ENCODE results near the gene SDCCAG8.

SDCCAG8 gene

GRCh38 chr1:243286409-243287122 is 30.7 kb downstream of the SDCCAG8 start:
- no peak for DNase-seq
- TF ChIP-seq GATA1 (IDR thresholded peaks at IDR 0.05; ENCODE audit: low read depth, low read length) (no peak), POLR2A (IDR thresholded peaks at IDR 0.05; ENCODE audit: low read length) (no peak)

DNA sequence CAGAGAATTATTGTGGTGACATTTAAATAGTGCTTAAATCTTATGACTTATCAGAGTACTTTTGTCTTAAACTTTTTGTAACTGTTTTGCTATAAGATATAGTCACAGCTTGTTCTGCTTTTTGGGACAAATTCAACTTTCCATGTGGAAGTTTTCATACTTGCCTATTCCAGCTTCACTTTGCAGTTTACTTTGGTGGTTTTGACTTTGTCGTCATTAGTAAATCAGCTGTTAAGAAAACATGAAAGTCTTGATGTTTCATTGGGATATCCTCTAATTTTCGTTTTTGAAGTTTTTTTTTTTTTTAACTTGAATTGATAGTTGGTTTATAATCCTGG is 31.3 kb downstream of the SDCCAG8 start:
- TF ChIP-seq GATA1 (IDR thresholded peaks at IDR 0.05; ENCODE audit: low read depth, low read length): no peak
- no peak for TF ChIP-seq POLR2A (IDR thresholded peaks at IDR 0.05; ENCODE audit: low read length)
- DNase-seq: no peak

DNA sequence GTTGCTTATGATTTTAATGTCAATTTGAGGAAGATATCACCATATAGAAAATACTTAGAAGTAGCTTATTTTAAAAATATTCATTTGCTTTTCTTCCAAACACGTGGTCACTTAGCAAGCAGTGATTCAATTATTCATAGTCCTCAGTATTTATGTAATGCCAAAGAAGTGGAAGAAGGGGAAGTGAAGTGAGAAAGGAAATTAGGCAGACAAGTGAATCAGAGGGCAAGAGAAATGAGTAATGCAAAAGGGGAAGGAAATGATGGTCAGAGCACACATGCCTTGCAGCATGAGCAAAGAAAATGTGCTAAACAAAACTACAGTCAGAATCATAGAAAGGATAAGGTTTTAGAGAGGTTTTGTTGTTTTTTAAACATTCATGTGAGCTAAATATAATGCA is 31.8 kb downstream of the SDCCAG8 start:
- DNase-seq: no peak
- TF ChIP-seq GATA1 (IDR thresholded peaks at IDR 0.05; ENCODE audit: low read depth, low read length) (no peak), POLR2A (IDR thresholded peaks at IDR 0.05; ENCODE audit: low read length) (no peak)

- TF ChIP-seq GATA1 (IDR thresholded peaks at IDR 0.05; ENCODE audit: low read depth, low read length) (no peak), POLR2A (IDR thresholded peaks at IDR 0.05; ENCODE audit: low read length) (no peak)
- no peak for DNase-seq
These were observed 32.2 kb downstream of the SDCCAG8 start for GRCh38 chr1:243288062-243288461.

DNA sequence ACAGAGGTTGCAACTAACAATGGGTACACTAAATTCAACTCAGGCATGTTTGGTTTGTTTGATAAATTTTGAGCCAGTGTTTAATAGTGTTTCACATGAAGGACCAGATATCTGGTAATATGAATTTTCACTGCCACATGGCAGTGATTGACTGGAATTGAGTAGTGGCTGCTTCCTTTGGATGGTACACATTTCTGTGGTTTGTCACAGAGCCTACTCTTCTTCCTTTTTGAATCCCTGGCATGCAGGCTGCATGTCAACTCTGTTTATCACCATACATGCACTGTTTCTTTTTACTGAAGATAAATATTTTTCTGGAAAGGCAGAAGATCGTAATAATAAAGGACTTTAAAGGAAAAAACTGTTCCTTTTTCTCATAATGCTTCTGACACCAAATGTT is 35.5 kb downstream of the SDCCAG8 start:
- TF ChIP-seq GATA1 (IDR thresholded peaks at IDR 0.05; ENCODE audit: low read depth, low read length) (no peak), POLR2A (IDR thresholded peaks at IDR 0.05; ENCODE audit: low read length) (no peak)
- DNase-seq: no peak

DNA sequence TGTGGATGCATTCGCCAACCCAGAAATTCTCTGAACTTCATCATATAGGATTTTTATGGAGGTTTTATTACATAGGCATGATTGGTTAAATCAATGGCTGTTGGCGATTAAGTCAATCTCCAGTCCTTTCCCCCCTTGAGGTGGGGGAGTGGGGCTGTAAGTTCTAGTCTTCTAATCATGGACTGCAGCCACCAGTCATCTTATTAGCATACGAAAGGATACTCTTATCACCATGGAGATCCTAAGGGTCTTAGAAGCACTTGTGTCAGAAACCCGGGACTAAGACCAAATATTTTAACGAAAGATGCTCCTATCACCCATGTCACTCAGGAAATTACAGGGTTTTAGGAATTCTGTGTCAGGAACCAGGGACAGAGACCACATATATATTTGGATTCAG is 36.3 kb downstream of the SDCCAG8 start:
- TF ChIP-seq GATA1 (IDR thresholded peaks at IDR 0.05; ENCODE audit: low read depth, low read length): no peak
- no peak for TF ChIP-seq POLR2A (IDR thresholded peaks at IDR 0.05; ENCODE audit: low read length)
- DNase-seq: no peak

- no peak for DNase-seq
- no peak for TF ChIP-seq GATA1 (IDR thresholded peaks at IDR 0.05; ENCODE audit: low read depth, low read length)
- no peak for TF ChIP-seq POLR2A (IDR thresholded peaks at IDR 0.05; ENCODE audit: low read length)
These were observed 38.3 kb downstream of the SDCCAG8 start for GRCh38 chr1:243293941-243294722.

GRCh38 chr1:243294723-243295121 is 38.9 kb downstream of the SDCCAG8 start:
- DNase-seq: no peak
- TF ChIP-seq GATA1 (IDR thresholded peaks at IDR 0.05; ENCODE audit: low read depth, low read length) (no peak), POLR2A (IDR thresholded peaks at IDR 0.05; ENCODE audit: low read length) (no peak)

DNA sequence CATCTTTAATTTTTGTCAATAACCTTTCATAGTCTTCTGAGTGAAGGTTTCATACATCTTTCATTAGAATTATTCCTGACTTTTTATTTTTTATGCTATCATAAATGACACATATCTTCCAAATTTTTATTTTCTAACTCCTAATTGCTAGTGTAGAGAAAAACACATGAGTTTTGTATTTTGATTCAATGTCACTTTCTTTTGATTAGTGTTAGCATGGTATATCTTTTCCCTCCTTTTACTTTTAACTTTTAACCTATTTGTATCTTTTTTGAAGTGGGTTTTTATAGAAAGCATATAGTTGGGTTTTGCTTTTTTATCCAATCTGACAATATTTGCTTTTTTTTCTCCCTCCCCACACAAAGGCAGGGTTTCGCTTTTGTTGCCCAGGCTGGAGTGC is 43.2 kb downstream of the SDCCAG8 start:
- DNase-seq: no peak
- TF ChIP-seq GATA1 (IDR thresholded peaks at IDR 0.05; ENCODE audit: low read depth, low read length) (no peak), POLR2A (IDR thresholded peaks at IDR 0.05; ENCODE audit: low read length) (no peak)

DNA sequence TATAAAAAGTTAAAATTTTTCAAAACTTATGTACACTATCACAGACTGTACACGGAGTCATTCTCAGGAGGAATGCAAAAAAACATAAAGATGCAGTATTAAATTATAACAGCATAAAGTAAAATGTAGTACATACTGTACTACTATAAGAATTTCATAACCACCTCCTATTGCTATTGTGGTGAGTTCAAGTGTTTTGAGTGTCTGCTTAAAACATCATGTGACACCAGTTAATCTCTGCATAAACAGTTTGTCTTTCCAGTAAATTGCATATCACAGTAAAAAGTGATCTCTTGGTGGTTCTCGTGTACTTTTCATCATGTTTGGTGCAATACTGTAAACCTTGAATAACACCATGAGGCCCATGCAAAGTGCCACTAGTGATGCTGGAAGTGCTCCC is 45.2 kb downstream of the SDCCAG8 start:
- TF ChIP-seq POLR2A (IDR thresholded peaks at IDR 0.05; ENCODE audit: low read length) (no peak), GATA1 (IDR thresholded peaks at IDR 0.05; ENCODE audit: low read depth, low read length) (no peak)
- DNase-seq: no peak

GRCh38 chr1:243311809-243312208 is 56.0 kb downstream of the SDCCAG8 start:
- no peak for TF ChIP-seq POLR2A (IDR thresholded peaks at IDR 0.05; ENCODE audit: low read length)
- no peak for TF ChIP-seq GATA1 (IDR thresholded peaks at IDR 0.05; ENCODE audit: low read depth, low read length)
- DNase-seq: no peak

DNA sequence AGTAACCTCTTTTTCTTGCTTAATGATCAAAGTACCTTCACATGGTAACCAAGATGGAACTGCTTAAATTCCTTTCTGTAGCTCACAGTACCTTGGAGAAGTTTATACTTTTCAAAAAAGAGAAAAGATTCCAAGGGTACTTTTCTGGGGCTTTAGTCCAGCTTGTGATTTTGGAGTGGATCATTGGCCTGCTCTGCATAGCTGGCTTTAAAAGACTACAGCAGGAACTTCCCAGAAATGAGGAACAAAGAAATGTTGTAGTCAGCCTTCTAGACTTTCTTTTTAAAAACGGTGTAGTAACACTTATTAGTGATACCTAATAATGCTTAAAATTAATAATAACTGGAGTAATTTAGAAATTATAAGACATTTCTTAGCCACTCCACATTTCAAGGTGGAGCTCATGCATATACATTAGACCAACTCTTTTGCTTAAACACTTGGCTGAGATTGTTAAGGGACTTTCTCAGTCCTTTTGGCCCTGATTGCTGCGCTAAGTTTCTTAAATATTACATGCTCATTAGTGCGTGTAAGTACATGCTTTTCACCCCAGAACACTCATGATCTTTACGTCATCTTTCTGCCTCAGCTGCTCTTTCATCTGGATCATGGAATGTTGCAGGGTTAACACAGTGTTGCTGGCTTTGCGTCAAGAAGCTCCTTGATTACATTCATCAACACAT is 57.3 kb downstream of the SDCCAG8 start:
- TF ChIP-seq POLR2A (IDR thresholded peaks at IDR 0.05; ENCODE audit: low read length) (no peak), GATA1 (IDR thresholded peaks at IDR 0.05; ENCODE audit: low read depth, low read length) (no peak)
- DNase-seq: no peak

DNA sequence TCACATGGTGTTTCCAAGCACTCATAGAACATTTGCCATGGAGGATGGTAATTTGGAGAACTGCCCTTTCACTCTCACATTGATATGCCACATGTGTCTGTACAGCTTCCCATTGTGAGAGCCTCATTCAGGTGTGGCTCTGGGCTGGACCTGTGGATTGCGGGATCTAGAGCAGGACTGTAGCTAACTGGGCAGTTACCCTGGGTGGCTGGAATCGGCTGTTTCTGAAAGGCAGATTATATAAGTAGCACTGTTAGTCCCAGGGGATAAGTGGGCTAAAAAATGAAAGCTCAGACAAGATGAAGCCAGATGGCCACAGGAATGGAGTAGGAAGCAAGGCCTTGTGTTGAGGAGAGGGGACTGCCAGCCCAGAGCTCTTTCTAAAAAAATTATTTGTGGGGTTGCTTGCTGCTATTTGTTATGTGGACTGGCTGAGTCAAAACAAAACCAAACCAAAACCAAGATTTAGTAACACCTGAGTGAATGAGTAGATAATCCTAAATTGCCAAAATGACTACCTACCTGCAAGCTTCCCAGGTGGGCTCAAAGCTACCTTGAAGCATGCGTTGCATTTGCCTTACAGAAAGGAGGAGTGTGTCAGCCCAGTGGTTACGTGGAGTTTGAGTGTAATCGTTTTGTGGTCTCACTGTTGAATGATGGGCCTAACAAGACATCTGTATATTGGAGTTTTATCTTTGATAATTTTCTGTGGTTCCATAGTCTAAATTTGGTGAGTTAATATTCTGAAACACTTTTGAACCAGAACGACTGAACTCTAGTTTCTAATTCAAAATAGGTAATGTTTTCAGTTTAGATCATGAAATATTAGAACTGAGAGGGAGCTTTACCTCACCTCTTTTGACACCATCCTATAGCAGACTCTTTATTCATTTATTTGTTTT is 58.0 kb downstream of the SDCCAG8 start:
- no peak for DNase-seq
- TF ChIP-seq GATA1 (IDR thresholded peaks at IDR 0.05; ENCODE audit: low read depth, low read length) (no peak), POLR2A (IDR thresholded peaks at IDR 0.05; ENCODE audit: low read length) (no peak)

All from erythroblast (primary cell).